ENCODE data around the gene KRT1. TPM values are rescaled to one million over a fixed set of nuclear protein-coding genes. Genes with fewer than 3 reads are reported as not detected.

KRT1 gene
- total RNA-seq, 2 experiments from 2014 or later = not detected

DNA sequence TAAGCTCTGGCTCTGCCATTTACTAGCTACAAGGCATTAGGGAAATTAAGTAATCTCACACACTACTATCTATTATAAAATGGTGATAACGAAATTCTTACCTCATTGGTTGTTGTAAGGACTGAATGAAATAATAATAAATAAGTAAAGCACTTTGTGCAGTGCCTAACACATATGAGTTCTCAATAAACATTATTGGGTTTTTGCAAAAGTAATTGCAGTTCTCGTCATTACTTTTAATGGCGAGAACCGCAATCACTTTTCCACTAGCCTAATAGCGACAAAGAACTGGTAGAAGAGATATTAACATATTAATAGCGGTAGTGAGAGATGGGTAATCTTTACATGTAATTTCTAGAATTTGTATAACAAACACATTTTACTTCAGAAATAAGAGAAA, 13.9 kb upstream of the KRT1 start:
- Histone ChIP-seq H3K4me1 (ENCODE audit: insufficient read depth, low read length, poor library complexity, severe bottlenecking) (no peaks in the 10 kb centered on the region), H3K79me2 (ENCODE audit: insufficient read depth, low read depth, low read length) (no peaks in the 10 kb centered on the region), H3K4me3 (ENCODE audit: low read depth, low read length, poor library complexity, severe bottlenecking) (no peak overlapping the region), H3K27ac (ENCODE audit: low read depth, low read length, poor library complexity, severe bottlenecking) (no peak overlapping the region), H2AFZ (ENCODE audit: low read length) (no peak overlapping the region), H4K20me1 (ENCODE audit: insufficient read depth, low read length) (no peaks in the 10 kb centered on the region), H3K9me3 (ENCODE audit: low read length) (no peaks in the 10 kb centered on the region), H3K36me3 (ENCODE audit: insufficient read depth, low read length) (no peaks in the 10 kb centered on the region), H3K4me2 (ENCODE audit: low read length) (no peak overlapping the region), H3K9me2 (ENCODE audit: insufficient read depth, low read length) (no peaks in the 10 kb centered on the region)
- CTCF ChIA-PET (ENCODE audit: unreplicated experiment) = no interaction called here
- TF ChIP-seq EZH2phosphoT487 (IDR thresholded peaks at IDR 0.05; ENCODE audit: borderline replicate concordance, low read depth, low read length) = no peak
- TF ChIP-seq, protein P1, sequence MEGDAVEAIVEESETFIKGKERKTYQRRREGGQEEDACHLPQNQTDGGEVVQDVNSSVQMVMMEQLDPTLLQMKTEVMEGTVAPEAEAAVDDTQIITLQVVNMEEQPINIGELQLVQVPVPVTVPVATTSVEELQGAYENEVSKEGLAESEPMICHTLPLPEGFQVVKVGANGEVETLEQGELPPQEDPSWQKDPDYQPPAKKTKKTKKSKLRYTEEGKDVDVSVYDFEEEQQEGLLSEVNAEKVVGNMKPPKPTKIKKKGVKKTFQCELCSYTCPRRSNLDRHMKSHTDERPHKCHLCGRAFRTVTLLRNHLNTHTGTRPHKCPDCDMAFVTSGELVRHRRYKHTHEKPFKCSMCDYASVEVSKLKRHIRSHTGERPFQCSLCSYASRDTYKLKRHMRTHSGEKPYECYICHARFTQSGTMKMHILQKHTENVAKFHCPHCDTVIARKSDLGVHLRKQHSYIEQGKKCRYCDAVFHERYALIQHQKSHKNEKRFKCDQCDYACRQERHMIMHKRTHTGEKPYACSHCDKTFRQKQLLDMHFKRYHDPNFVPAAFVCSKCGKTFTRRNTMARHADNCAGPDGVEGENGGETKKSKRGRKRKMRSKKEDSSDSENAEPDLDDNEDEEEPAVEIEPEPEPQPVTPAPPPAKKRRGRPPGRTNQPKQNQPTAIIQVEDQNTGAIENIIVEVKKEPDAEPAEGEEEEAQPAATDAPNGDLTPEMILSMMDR (conservative IDR thresholded peaks at IDR 0.05; ENCODE audit: low read length) = no peak
- no TSS peak for BruUV-seq (replicated peaks)
- DNase-seq (ENCODE audit: low spot score) = no peak
- intact Hi-C loops (cut with micrococcal nuclease; ENCODE audit: unreplicated experiment) = no loop called here
- POLR2A ChIA-PET = interaction anchor here (0.6 to 0.7 kb wide), 3 partner anchors 40 to 245 kb away, joined by 3 read pairs; no protein-coding TSS in a partner anchor

DNA sequence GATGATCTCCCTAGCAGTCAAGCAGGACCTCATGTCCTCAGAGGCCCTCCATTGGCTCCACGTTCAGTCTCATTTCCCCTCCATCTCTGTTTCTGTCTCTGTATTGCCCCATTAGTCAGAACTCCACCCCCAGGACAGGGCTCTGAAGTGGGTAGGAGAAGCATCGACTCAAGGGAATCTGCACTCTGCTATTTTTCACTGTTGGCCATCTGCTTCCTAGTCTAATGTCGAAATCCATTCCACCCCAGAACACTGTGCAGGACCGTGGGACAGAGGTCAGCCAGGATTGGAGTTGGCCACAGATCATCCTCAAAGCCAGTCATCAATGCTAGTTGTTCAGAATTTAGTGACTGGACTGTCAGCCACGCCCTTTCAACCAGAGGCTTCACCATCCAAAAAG, 13.1 kb upstream of the KRT1 start:
- Histone ChIP-seq H3K4me2 (ENCODE audit: low read length) (no peak overlapping the region), H4K20me1 (ENCODE audit: insufficient read depth, low read length) (no peaks in the 10 kb centered on the region), H3K4me3 (ENCODE audit: low read depth, low read length, poor library complexity, severe bottlenecking) (no peak overlapping the region), H3K36me3 (ENCODE audit: insufficient read depth, low read length) (no peaks in the 10 kb centered on the region), H3K9me3 (ENCODE audit: low read length) (no peaks in the 10 kb centered on the region), H3K4me1 (ENCODE audit: insufficient read depth, low read length, poor library complexity, severe bottlenecking) (no peaks in the 10 kb centered on the region), H3K79me2 (ENCODE audit: insufficient read depth, low read depth, low read length) (no peaks in the 10 kb centered on the region), H3K27ac (ENCODE audit: low read depth, low read length, poor library complexity, severe bottlenecking) (no peak overlapping the region), H3K9me2 (ENCODE audit: insufficient read depth, low read length) (no peaks in the 10 kb centered on the region), H2AFZ (ENCODE audit: low read length) (no peak overlapping the region)
- CTCF ChIA-PET (ENCODE audit: unreplicated experiment) = interaction anchor here (1.6 kb wide), 1 partner anchor 177 kb away, joined by 3 read pairs; no protein-coding TSS in a partner anchor
- TF ChIP-seq EZH2phosphoT487 (IDR thresholded peaks at IDR 0.05; ENCODE audit: borderline replicate concordance, low read depth, low read length) = no peak
- TF ChIP-seq, protein P1 (conservative IDR thresholded peaks at IDR 0.05; ENCODE audit: low read length) = no peak
- intact Hi-C loops (cut with micrococcal nuclease; ENCODE audit: unreplicated experiment) = no loop called here
- DNase-seq (ENCODE audit: low spot score) = no peak
- no TSS peak for BruUV-seq (replicated peaks)
- POLR2A ChIA-PET = interaction anchor here (0.7 kb wide), 1 partner anchor 40 kb away, joined by 3 read pairs; no protein-coding TSS in a partner anchor

DNA sequence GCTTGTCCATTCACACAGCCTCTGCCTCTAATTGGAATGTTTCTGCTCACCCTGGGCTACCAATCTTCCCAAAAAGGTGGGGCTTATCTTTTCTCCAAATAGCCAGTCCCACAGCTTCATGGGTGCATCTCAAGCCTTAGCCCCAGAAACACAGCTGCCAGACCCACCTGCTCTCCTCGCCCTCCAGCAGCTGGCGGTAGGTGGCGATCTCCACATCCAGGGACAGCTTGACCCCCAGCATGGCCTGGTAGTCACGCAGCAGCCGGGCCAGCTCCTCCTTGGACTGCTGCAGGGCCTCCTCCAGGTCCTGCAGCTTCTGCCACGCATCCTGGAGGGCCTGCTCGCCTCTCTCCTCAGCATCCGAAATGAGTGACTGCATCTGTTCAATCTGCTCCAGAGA, 12.0 kb upstream of the KRT1 start:
- DNase-seq (ENCODE audit: low spot score) = peak; percentile 25
- H3K79me2 ChIP-seq (ENCODE audit: insufficient read depth, low read depth, low read length) = no peaks in the 10 kb centered on the region
- no peaks in the 10 kb centered on the region for H4K20me1 ChIP-seq (ENCODE audit: insufficient read depth, low read length)
- H2AFZ ChIP-seq (ENCODE audit: low read length) = no peak overlapping the region
- BruUV-seq (replicated peaks) = no TSS peak
- TF ChIP-seq, protein P1 (conservative IDR thresholded peaks at IDR 0.05; ENCODE audit: low read length) = peak; percentile 67
- TF ChIP-seq EZH2phosphoT487 (IDR thresholded peaks at IDR 0.05; ENCODE audit: borderline replicate concordance, low read depth, low read length) = no peak
- no peaks in the 10 kb centered on the region for H3K4me1 ChIP-seq (ENCODE audit: insufficient read depth, low read length, poor library complexity, severe bottlenecking)
- H3K36me3 ChIP-seq (ENCODE audit: insufficient read depth, low read length) = no peaks in the 10 kb centered on the region
- no peak overlapping the region for H3K4me2 ChIP-seq (ENCODE audit: low read length)
- POLR2A ChIA-PET = no interaction called here
- H3K4me3 ChIP-seq (ENCODE audit: low read depth, low read length, poor library complexity, severe bottlenecking) = no peak overlapping the region
- no peak overlapping the region for H3K27ac ChIP-seq (ENCODE audit: low read depth, low read length, poor library complexity, severe bottlenecking)
- intact Hi-C loops (cut with micrococcal nuclease; ENCODE audit: unreplicated experiment) = loop anchor here (1.0 kb wide), 1 partner anchor 187 kb away; no protein-coding TSS in a partner anchor
- CTCF ChIA-PET (ENCODE audit: unreplicated experiment) = interaction anchor here (0.6 to 1.6 kb wide), 2 partner anchors 178 to 314 kb away, joined by 3 read pairs; partner anchors contain the start of gene EIF4B
- H3K9me2 ChIP-seq (ENCODE audit: insufficient read depth, low read length) = no peaks in the 10 kb centered on the region
- no peaks in the 10 kb centered on the region for H3K9me3 ChIP-seq (ENCODE audit: low read length)

Data from OCI-LY7 (cell line).